PFSK-1 (cell line): ENCODE data around the gene CEBPZOS.

Source experiments
- FOXP2 ChIP-seq: optimal IDR thresholded peaks from 2 replicates; pipeline ENCODE3; 2011; ENCODE audit warnings: borderline replicate concordance, control low read depth, inconsistent platforms; ENCODE audit not compliant: insufficient read depth; ENCODE audit errors: extremely low read length, extremely low read depth
- POLR2AphosphoS5 ChIP-seq: IDR thresholded peaks from 2 replicates; pipeline ENCODE4 v1.6.1; 2012; ENCODE audit warnings: low read depth, mild to moderate bottlenecking, control low read depth, low read length, moderate library complexity
- REST ChIP-seq, 2 experiments: IDR thresholded peaks; 2 replicates each; pipeline versions ENCODE4 v1.6.1 to v1.8.0; 2011 to 2012; ENCODE audit warnings: low read depth in 2 of 2, low read length in 2 of 2, control low read depth in 1 of 2, inconsistent platforms in 1 of 2, mild to moderate bottlenecking in 1 of 2, moderate library complexity in 1 of 2; ENCODE audit not compliant: insufficient read depth in 1 of 2
- SIN3A ChIP-seq: IDR thresholded peaks from 2 replicates; pipeline ENCODE4 v1.6.1; 2012; ENCODE audit warnings: mild to moderate bottlenecking, low read length, moderate library complexity, borderline replicate concordance; ENCODE audit not compliant: insufficient read depth
- TAF1 ChIP-seq: IDR thresholded peaks from 2 replicates; pipeline ENCODE4 v1.6.1; 2012; ENCODE audit warnings: low read length, control low read depth, borderline replicate concordance; ENCODE audit not compliant: insufficient read depth

GRCh38 chr2:37203708-37204107, 7.4 kb downstream of the CEBPZOS start:
- TF ChIP-seq POLR2AphosphoS5 (no peak), REST (IDR thresholded peaks at IDR 0.05; ENCODE audit: insufficient read depth in 1 of 2, low read depth in 2 of 2, low read length in 2 of 2) (no peak), SIN3A (no peak), TAF1 (no peak), FOXP2 (no peak)
